Measurements from ENCODE around the gene SUDS3.

The SUDS3 gene

GRCh38 chr12:118439068-118439467 is 62.7 kb downstream of the SUDS3 start:
- Mint-ChIP-seq H3K9me3 (no peaks in the 10 kb centered on the region), H3K4me3 (no peak overlapping the region), H3K36me3 (ENCODE audit: insufficient read depth) (no peaks in the 10 kb centered on the region), H3K27me3 (peaks cover 72% of the 10 kb centered on the region), H3K4me1 (no peaks in the 10 kb centered on the region), H3K27ac (ENCODE audit: low read depth) (no peak overlapping the region)
- DNase-seq (ENCODE audit: low spot score in 2 of 2) (no peak), ATAC-seq (replicated peaks; ENCODE audit: extremely low read depth, poor library complexity, severe bottlenecking) (no peak)

GRCh38 chr12:118446247-118446646 is 69.9 kb downstream of the SUDS3 start:
- no peak for DNase-seq (ENCODE audit: low spot score in 2 of 2)
- H3K27ac Mint-ChIP-seq (ENCODE audit: low read depth), result no peak overlapping the region
- H3K27me3 Mint-ChIP-seq, result peaks cover 55% of the 10 kb centered on the region
- ATAC-seq (replicated peaks; ENCODE audit: extremely low read depth, poor library complexity, severe bottlenecking), result no peak
- no peak overlapping the region for H3K4me3 Mint-ChIP-seq
- no peaks in the 10 kb centered on the region for H3K9me3 Mint-ChIP-seq
- no peaks in the 10 kb centered on the region for H3K4me1 Mint-ChIP-seq
- H3K36me3 Mint-ChIP-seq (ENCODE audit: insufficient read depth), result no peaks in the 10 kb centered on the region

- no peak overlapping the region for H3K27ac Mint-ChIP-seq (ENCODE audit: low read depth)
- no peaks in the 10 kb centered on the region for H3K36me3 Mint-ChIP-seq (ENCODE audit: insufficient read depth)
- DNase-seq (ENCODE audit: low spot score in 2 of 2) (no peak), ATAC-seq (replicated peaks; ENCODE audit: extremely low read depth, poor library complexity, severe bottlenecking) (no peak)
- no peaks in the 10 kb centered on the region for H3K4me1 Mint-ChIP-seq
- H3K27me3 Mint-ChIP-seq, result peaks cover 55% of the 10 kb centered on the region
- no peak overlapping the region for H3K4me3 Mint-ChIP-seq
- H3K9me3 Mint-ChIP-seq, result no peaks in the 10 kb centered on the region
Measured at GRCh38 chr12:118447181-118447580, 70.8 kb downstream of the SUDS3 start.

- DNase-seq (ENCODE audit: low spot score in 2 of 2), result no peak
- peaks cover 51% of the 10 kb centered on the region for H3K27me3 Mint-ChIP-seq
- no peaks in the 10 kb centered on the region for H3K9me3 Mint-ChIP-seq
- no peak overlapping the region for H3K4me3 Mint-ChIP-seq
- no peak for ATAC-seq (replicated peaks; ENCODE audit: extremely low read depth, poor library complexity, severe bottlenecking)
- H3K36me3 Mint-ChIP-seq (ENCODE audit: insufficient read depth), result no peaks in the 10 kb centered on the region
- no peak overlapping the region for H3K27ac Mint-ChIP-seq (ENCODE audit: low read depth)
- no peaks in the 10 kb centered on the region for H3K4me1 Mint-ChIP-seq
Measured at GRCh38 chr12:118448341-118448740, 72.0 kb downstream of the SUDS3 start.

- Mint-ChIP-seq H3K27ac (ENCODE audit: low read depth) (no peak overlapping the region), H3K36me3 (ENCODE audit: insufficient read depth) (no peaks in the 10 kb centered on the region), H3K4me3 (no peak overlapping the region), H3K4me1 (no peaks in the 10 kb centered on the region), H3K9me3 (no peaks in the 10 kb centered on the region), H3K27me3 (peaks cover 42% of the 10 kb centered on the region)
- no peak for DNase-seq (ENCODE audit: low spot score in 2 of 2)
- ATAC-seq (replicated peaks; ENCODE audit: extremely low read depth, poor library complexity, severe bottlenecking), result no peak
Measured at GRCh38 chr12:118455327-118455726, 79.0 kb downstream of the SUDS3 start.

- H3K27me3 Mint-ChIP-seq, result peaks cover 31% of the 10 kb centered on the region
- no peak overlapping the region for H3K27ac Mint-ChIP-seq (ENCODE audit: low read depth)
- no peaks in the 10 kb centered on the region for H3K4me1 Mint-ChIP-seq
- H3K4me3 Mint-ChIP-seq, result no peak overlapping the region
- peaks cover under 1% of the 10 kb centered on the region for H3K9me3 Mint-ChIP-seq
- DNase-seq (ENCODE audit: low spot score in 2 of 2) (no peak), ATAC-seq (replicated peaks; ENCODE audit: extremely low read depth, poor library complexity, severe bottlenecking) (no peak)
- H3K36me3 Mint-ChIP-seq (ENCODE audit: insufficient read depth), result no peaks in the 10 kb centered on the region
Measured at GRCh38 chr12:118456741-118457140, 80.4 kb downstream of the SUDS3 start.

- DNase-seq (ENCODE audit: low spot score in 2 of 2) (no peak), ATAC-seq (replicated peaks; ENCODE audit: extremely low read depth, poor library complexity, severe bottlenecking) (no peak)
- Mint-ChIP-seq H3K4me3 (no peak overlapping the region), H3K27me3 (peaks cover 37% of the 10 kb centered on the region), H3K9me3 (peaks cover 5% of the 10 kb centered on the region), H3K4me1 (no peaks in the 10 kb centered on the region), H3K36me3 (ENCODE audit: insufficient read depth) (no peaks in the 10 kb centered on the region), H3K27ac (ENCODE audit: low read depth) (no peak overlapping the region)
Measured at GRCh38 chr12:118459110-118459509, 82.8 kb downstream of the SUDS3 start.

- DNase-seq (ENCODE audit: low spot score in 2 of 2), result no peak
- Mint-ChIP-seq H3K4me3 (no peak overlapping the region), H3K27me3 (peaks cover 31% of the 10 kb centered on the region), H3K9me3 (peaks cover 5% of the 10 kb centered on the region), H3K4me1 (no peaks in the 10 kb centered on the region), H3K36me3 (ENCODE audit: insufficient read depth) (no peaks in the 10 kb centered on the region), H3K27ac (ENCODE audit: low read depth) (no peak overlapping the region)
- ATAC-seq (replicated peaks; ENCODE audit: extremely low read depth, poor library complexity, severe bottlenecking), result no peak
Measured at GRCh38 chr12:118463677-118464076, 87.3 kb downstream of the SUDS3 start.

GRCh38 chr12:118465706-118466105 is 89.4 kb downstream of the SUDS3 start:
- no peaks in the 10 kb centered on the region for H3K36me3 Mint-ChIP-seq (ENCODE audit: insufficient read depth)
- peaks cover 28% of the 10 kb centered on the region for H3K27me3 Mint-ChIP-seq
- H3K4me1 Mint-ChIP-seq, result no peaks in the 10 kb centered on the region
- DNase-seq (ENCODE audit: low spot score in 2 of 2), result no peak
- H3K9me3 Mint-ChIP-seq, result peaks cover 5% of the 10 kb centered on the region
- no peak overlapping the region for H3K27ac Mint-ChIP-seq (ENCODE audit: low read depth)
- no peak overlapping the region for H3K4me3 Mint-ChIP-seq
- no peak for ATAC-seq (replicated peaks; ENCODE audit: extremely low read depth, poor library complexity, severe bottlenecking)
